Rectal smooth muscle tissue (tissue), 1 donor: ENCODE measurements around the gene ABL1.

Source experiments
- H3K27ac ChIP-seq: one replicate; pipeline ENCODE4 v1.7.0; 2013; ENCODE audit warnings: low read depth, low read length, inconsistent platforms
- H3K27me3 ChIP-seq: one replicate; pipeline ENCODE4 v1.7.0; 2013; ENCODE audit warnings: low read length; ENCODE audit not compliant: control insufficient read depth, insufficient read depth
- H3K36me3 ChIP-seq: one replicate; pipeline ENCODE4 v1.7.0; 2013; ENCODE audit warnings: low read length; ENCODE audit not compliant: control insufficient read depth, insufficient read depth
- H3K4me1 ChIP-seq: one replicate; pipeline ENCODE4 v1.7.0; 2013; ENCODE audit warnings: low read length; ENCODE audit not compliant: control insufficient read depth, insufficient read depth
- H3K4me3 ChIP-seq: one replicate; pipeline ENCODE4 v1.7.0; 2013; ENCODE audit warnings: low read length
- H3K9ac ChIP-seq: one replicate; pipeline ENCODE4 v1.7.0; 2013; ENCODE audit warnings: low read length

The ABL1 gene

GRCh38 chr9:130806327-130806716 is 28.7 kb upstream of the ABL1 start:
- Histone ChIP-seq H3K4me3 (no peak overlapping the region), H3K9ac (no peak overlapping the region), H3K27ac (no peak overlapping the region), H3K4me1 (peaks cover 3% of the 10 kb centered on the region), H3K27me3 (no peaks in the 10 kb centered on the region), H3K36me3 (no peaks in the 10 kb centered on the region)

- Histone ChIP-seq H3K9ac (no peak overlapping the region), H3K36me3 (no peaks in the 10 kb centered on the region), H3K27ac (no peak overlapping the region), H3K4me3 (no peak overlapping the region), H3K27me3 (no peaks in the 10 kb centered on the region), H3K4me1 (peaks cover 3% of the 10 kb centered on the region)
Measured at GRCh38 chr9:130810609-130811136, 24.4 kb upstream of the ABL1 start.

GRCh38 chr9:130815242-130815808 is 19.7 kb upstream of the ABL1 start:
- H3K4me1 ChIP-seq: peaks cover 5% of the 10 kb centered on the region
- no peaks in the 10 kb centered on the region for H3K27me3 ChIP-seq
- H3K9ac ChIP-seq: no peak overlapping the region
- no peaks in the 10 kb centered on the region for H3K36me3 ChIP-seq
- H3K27ac ChIP-seq: peak overlapping the region; percentile 42
- H3K4me3 ChIP-seq: no peak overlapping the region

- Histone ChIP-seq H3K36me3 (no peaks in the 10 kb centered on the region), H3K27ac (no peak overlapping the region)
Measured at GRCh38 chr9:130817914-130818313, 17.1 kb upstream of the ABL1 start.

GRCh38 chr9:130820135-130820738 is 14.8 kb upstream of the ABL1 start:
- Histone ChIP-seq H3K36me3 (no peaks in the 10 kb centered on the region), H3K4me3 (no peak overlapping the region), H3K9ac (peak overlapping the region; percentile 21), H3K27ac (peak overlapping the region; percentile 32), H3K27me3 (no peaks in the 10 kb centered on the region), H3K4me1 (peaks cover 25% of the 10 kb centered on the region)

More at GRCh38 chr9:130817914-130818313, 17.1 kb upstream of the ABL1 start:
- Histone ChIP-seq H3K4me1 (peaks cover 8% of the 10 kb centered on the region), H3K4me3 (no peak overlapping the region), H3K9ac (no peak overlapping the region), H3K27me3 (no peaks in the 10 kb centered on the region)

- Histone ChIP-seq H3K4me1 (peaks cover 31% of the 10 kb centered on the region), H3K27ac (no peak overlapping the region), H3K9ac (no peak overlapping the region), H3K27me3 (no peaks in the 10 kb centered on the region), H3K4me3 (no peak overlapping the region), H3K36me3 (no peaks in the 10 kb centered on the region)
Measured at GRCh38 chr9:130823435-130823834, 11.6 kb upstream of the ABL1 start.

GRCh38 chr9:130824079-130824478 is 11.0 kb upstream of the ABL1 start:
- Histone ChIP-seq H3K4me3 (peak overlapping the region; percentile 15), H3K27ac (peak overlapping the region; percentile 70), H3K36me3 (no peaks in the 10 kb centered on the region), H3K27me3 (no peaks in the 10 kb centered on the region), H3K9ac (no peak overlapping the region), H3K4me1 (peaks cover 31% of the 10 kb centered on the region)

GRCh38 chr9:130824643-130825350 is 10.3 kb upstream of the ABL1 start:
- peak overlapping the region; percentile 70 for H3K27ac ChIP-seq
- H3K36me3 ChIP-seq: no peaks in the 10 kb centered on the region
- H3K27me3 ChIP-seq: no peaks in the 10 kb centered on the region
- H3K4me3 ChIP-seq: peak overlapping the region; percentile 15
- peaks cover 31% of the 10 kb centered on the region for H3K4me1 ChIP-seq
- H3K9ac ChIP-seq: no peak overlapping the region

GRCh38 chr9:130825351-130825651 is 9.8 kb upstream of the ABL1 start:
- Histone ChIP-seq H3K4me1 (peaks cover 30% of the 10 kb centered on the region), H3K4me3 (no peak overlapping the region), H3K27ac (peak overlapping the region; percentile 70), H3K36me3 (no peaks in the 10 kb centered on the region), H3K27me3 (no peaks in the 10 kb centered on the region), H3K9ac (no peak overlapping the region)

- H3K4me3 ChIP-seq: no peak overlapping the region
- peaks cover 32% of the 10 kb centered on the region for H3K4me1 ChIP-seq
- no peaks in the 10 kb centered on the region for H3K27me3 ChIP-seq
- H3K27ac ChIP-seq: peak overlapping the region; percentile 70
- no peaks in the 10 kb centered on the region for H3K36me3 ChIP-seq
- H3K9ac ChIP-seq: no peak overlapping the region
Measured at GRCh38 chr9:130825809-130826208, 9.2 kb upstream of the ABL1 start.

- Histone ChIP-seq H3K9ac (no peak overlapping the region), H3K36me3 (no peaks in the 10 kb centered on the region), H3K4me1 (peaks cover 31% of the 10 kb centered on the region), H3K27ac (no peak overlapping the region), H3K27me3 (no peaks in the 10 kb centered on the region), H3K4me3 (no peak overlapping the region)
Measured at GRCh38 chr9:130829762-130830161, 5.3 kb upstream of the ABL1 start.

- no peak overlapping the region for H3K27ac ChIP-seq
- no peak overlapping the region for H3K9ac ChIP-seq
- H3K4me3 ChIP-seq: no peak overlapping the region
- peaks cover 26% of the 10 kb centered on the region for H3K4me1 ChIP-seq
- no peaks in the 10 kb centered on the region for H3K36me3 ChIP-seq
- H3K27me3 ChIP-seq: no peaks in the 10 kb centered on the region
Measured at GRCh38 chr9:130830231-130830760, 4.8 kb upstream of the ABL1 start.
